ENCODE results near the gene CERS2. TPM values are rescaled to one million over a fixed set of nuclear protein-coding genes. Genes with fewer than 3 reads are reported as not detected.
A peak's percentile ranks its signal among the peaks of the same experiment; 100 is the strongest.

CERS2 gene
- total RNA-seq, 2 donors from 2014 or later = 117 to 141 TPM

DNA sequence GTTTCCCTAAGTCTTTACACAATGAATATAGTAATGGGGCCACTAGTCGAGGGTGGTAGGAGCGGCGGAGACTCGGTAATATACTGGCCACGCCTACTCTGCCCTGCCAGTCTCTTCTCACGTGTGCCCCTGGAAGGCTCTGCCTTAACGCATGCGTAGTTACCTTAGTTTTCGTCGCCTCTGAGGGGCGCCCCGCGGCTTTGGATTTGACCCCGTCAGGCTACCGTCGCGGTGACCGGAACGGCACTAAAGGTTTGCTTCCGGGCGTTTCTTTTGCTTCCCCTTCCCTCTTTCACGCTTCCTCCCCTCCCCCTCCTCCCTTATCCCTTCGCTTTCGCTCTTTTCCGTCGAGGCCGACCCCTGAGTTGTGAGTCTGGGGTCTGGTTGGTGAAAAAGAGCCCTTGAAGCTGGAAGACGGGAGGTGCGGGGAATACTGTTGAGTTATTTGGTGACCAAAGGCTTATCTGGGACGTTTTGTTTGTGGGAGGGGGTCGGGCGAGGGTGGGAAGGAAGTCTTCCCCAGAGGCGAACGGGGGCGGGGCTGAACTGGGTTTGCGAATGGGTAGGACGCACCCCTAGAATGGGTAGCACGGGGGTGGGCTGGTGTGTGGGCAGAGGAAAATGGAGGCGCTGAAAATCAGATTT is 48.4 kb downstream of the CERS2 start, which contains the start of gene SETDB1:
TSS of gene SETDB1 (plus strand) at position 267 of the 645 bp plus-strand sequence. CDS start 1,352 bp downstream, outside the sequence.
- H3K9me3 ChIP-seq = no peaks in the 10 kb centered on the region
- peaks cover 0 to 3% of the 10 kb centered on the region in 2 donors for H3K36me3 ChIP-seq
- H3K27ac ChIP-seq = peak within 1 kb of the TSS; percentile 81 to 83
- no peaks in the 10 kb centered on the region for H3K27me3 ChIP-seq (replicated peaks; ENCODE audit: insufficient read depth)
- H3K4me1 ChIP-seq (replicated peaks) = no peaks in the 10 kb centered on the region
- DNase-seq (ENCODE audit: low spot score) = peak; percentile 92
- intact Hi-C loops (cut with DNase I) = loop anchor here (5.0 kb wide), 1 partner anchor 46 kb away; the partner anchor contains the start of gene CERS2
- under 1% methylated on average over 39 of the region's 39 CpGs for WGBS
- peak within 1 kb of the TSS; percentile 79 to 89 for H3K4me3 ChIP-seq
- TF ChIP-seq CTCF (IDR thresholded peaks at IDR 0.05) (peak in 3 of 4 experiments; percentile 15 to 24 (median 22)), POLR2A (IDR thresholded peaks at IDR 0.05) (peak; percentile 44), POLR2AphosphoS5 (IDR thresholded peaks at IDR 0.05) (peak; percentile 98)

- no peak for DNase-seq (ENCODE audit: low spot score)
- Histone ChIP-seq H3K27ac (peak overlapping the region in 1 of 2 donors; percentile 81), H3K9me3 (no peaks in the 10 kb centered on the region), H3K27me3 (replicated peaks; ENCODE audit: insufficient read depth) (no peaks in the 10 kb centered on the region), H3K36me3 (peaks cover 0 to 1% of the 10 kb centered on the region in 2 donors), H3K4me1 (replicated peaks) (no peaks in the 10 kb centered on the region), H3K4me3 (no peak overlapping the region)
- TF ChIP-seq POLR2A (IDR thresholded peaks at IDR 0.05) (no peak), CTCF (IDR thresholded peaks at IDR 0.05) (no peak), POLR2AphosphoS5 (IDR thresholded peaks at IDR 0.05) (no peak)
- intact Hi-C loops (cut with DNase I) = loop anchor here (5.0 kb wide), 1 partner anchor 47 kb away; the partner anchor contains the start of gene CERS2
- 82% methylated on average over 23 of the region's 23 CpGs for WGBS
Measured at GRCh38 chr1:150925080-150925479, 49.6 kb downstream of the CERS2 start.

GRCh38 chr1:150922519-150922975 is 52.1 kb downstream of the CERS2 start:
- peak; percentile 68 for DNase-seq (ENCODE audit: low spot score)
- Histone ChIP-seq H3K27me3 (replicated peaks; ENCODE audit: insufficient read depth) (no peaks in the 10 kb centered on the region), H3K36me3 (no peaks in the 10 kb centered on the region), H3K4me3 (no peak overlapping the region), H3K4me1 (replicated peaks) (no peaks in the 10 kb centered on the region), H3K27ac (no peak overlapping the region), H3K9me3 (no peaks in the 10 kb centered on the region)
- 34% methylated on average over 2 of the region's 2 CpGs for WGBS
- intact Hi-C loops (cut with DNase I) = loop anchor here (5.0 kb wide), 1 partner anchor 45 kb away; the partner anchor contains the start of gene ARNT
- peak; percentile 71 for TF ChIP-seq POLR2AphosphoS5 (IDR thresholded peaks at IDR 0.05)
- TF ChIP-seq CTCF (IDR thresholded peaks at IDR 0.05) = peak in 3 of 4 experiments; percentile 69 to 73 (median 73)
- TF ChIP-seq POLR2A (IDR thresholded peaks at IDR 0.05) = no peak

DNA sequence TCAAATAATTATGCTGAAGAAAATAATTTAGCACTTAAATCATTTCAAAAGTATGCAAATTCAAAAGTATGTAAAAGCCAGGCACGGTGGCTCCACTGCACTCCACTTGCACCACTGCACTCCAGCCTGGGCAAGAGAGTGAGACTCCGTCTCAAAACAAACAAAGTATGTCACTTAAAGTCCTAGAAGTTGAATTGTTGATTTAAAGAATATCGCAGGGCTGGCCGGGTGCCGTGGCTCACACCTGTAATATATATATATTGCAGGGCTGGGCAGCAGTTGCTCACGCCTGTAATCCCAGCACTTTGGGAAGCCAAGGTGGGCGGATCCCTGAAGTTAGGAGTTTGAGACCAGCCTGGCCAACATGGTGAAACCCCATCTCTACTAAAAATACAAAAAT is 57.2 kb downstream of the CERS2 start:
- no peak for TF ChIP-seq POLR2AphosphoS5 (IDR thresholded peaks at IDR 0.05)
- Histone ChIP-seq H3K27ac (no peak overlapping the region), H3K9me3 (no peaks in the 10 kb centered on the region), H3K27me3 (replicated peaks; ENCODE audit: insufficient read depth) (no peaks in the 10 kb centered on the region), H3K4me1 (replicated peaks) (no peaks in the 10 kb centered on the region), H3K4me3 (no peak overlapping the region), H3K36me3 (no peaks in the 10 kb centered on the region)
- intact Hi-C loops (cut with DNase I) = no loop called here
- WGBS = 58% methylated on average over 7 of the region's 7 CpGs
- DNase-seq (ENCODE audit: low spot score) = no peak

Small RNA genes lying within 50 kb of the gene (small RNA-seq; reads per million reads assigned to genes)
- gene RNU6-884P = 0 reads per million in 2 donors

Other genes with a start within 250 kb of the CERS2 start
- gene CTSS, start 209.1 kb downstream of the CERS2 start, total RNA-seq = 10 to 100 TPM; 11.3 to 24.6 TPM
- 10 to 100 TPM in 1 of 2 donors, 1 to 10 TPM in 1; 6.6 to 30.4 TPM for gene CTSK, start 166.6 kb downstream of the CERS2 start, total RNA-seq
- gene ARNT, start 98.2 kb downstream of the CERS2 start, total RNA-seq = 10 to 100 TPM; 31.3 to 54.6 TPM
- 1 to 10 TPM in 1 of 2 donors, not detected in 1; 1.4 TPM for gene CTXND2, start 87.7 kb downstream of the CERS2 start, total RNA-seq
- 10 to 100 TPM; 26.3 to 63.8 TPM for gene SETDB1, start 48.5 kb downstream of the CERS2 start, total RNA-seq
- 1 to 10 TPM; 1.1 to 3.4 TPM for gene ANXA9, start 7.5 kb upstream of the CERS2 start, total RNA-seq
- gene MINDY1, start 32.1 kb upstream of the CERS2 start, total RNA-seq = 10 to 100 TPM; 26.8 to 65.4 TPM
- gene PRUNE1, start 33.6 kb upstream of the CERS2 start, total RNA-seq = 10 to 100 TPM; 29.2 to 37.5 TPM
- 10 to 100 TPM; 13.2 to 14.8 TPM for gene BNIPL, start 61.8 kb upstream of the CERS2 start, total RNA-seq
- 10 to 100 TPM; 17.3 to 17.7 TPM for gene C1orf56, start 72.9 kb upstream of the CERS2 start, total RNA-seq
- 10 to 100 TPM; 66.6 to 67.4 TPM for gene CDC42SE1, start 84.8 kb upstream of the CERS2 start, total RNA-seq
- gene MLLT11, start 85.6 kb upstream of the CERS2 start, total RNA-seq = 1 to 10 TPM in 1 of 2 donors, under 1 TPM in 1; 0.64 to 1.9 TPM
- gene GABPB2, start 95.9 kb upstream of the CERS2 start, total RNA-seq = 10 to 100 TPM; 14.7 to 23.5 TPM
- gene SEMA6C, start 171.8 kb upstream of the CERS2 start, total RNA-seq = 100 to 1,000 TPM in 1 of 2 donors, 1 to 10 TPM in 1; 4.1 to 173 TPM
- gene TNFAIP8L2, start 181.8 kb upstream of the CERS2 start, total RNA-seq = 1 to 10 TPM; 1.5 to 2.1 TPM
- 10 to 100 TPM in 1 of 2 donors, 1 to 10 TPM in 1; 7.3 to 19.3 TPM for gene LYSMD1, start 191.1 kb upstream of the CERS2 start, total RNA-seq
- gene SCNM1, start 191.3 kb upstream of the CERS2 start, total RNA-seq = 10 to 100 TPM; 25.1 to 39.5 TPM
- 1 to 10 TPM in 1 of 2 donors, not detected in 1; 1.7 TPM for gene TMOD4, start 201.1 kb upstream of the CERS2 start, total RNA-seq
- gene VPS72, start 215.4 kb upstream of the CERS2 start, total RNA-seq = 10 to 100 TPM; 49.4 to 52.7 TPM
- 10 to 100 TPM; 40.2 to 96.7 TPM for gene PIP5K1A, start 223.7 kb upstream of the CERS2 start, total RNA-seq

Measured in prostate gland (tissue), 2 donors.